Mucosa of descending colon (tissue), 3 donors: ENCODE results near the gene DUS4L. TPM values are rescaled to one million over a fixed set of nuclear protein-coding genes. Genes with fewer than 3 reads are reported as not detected.

Source experiments
- ATAC-seq: fragments of 200-7000 bp; cut with Tn5 transposase; one replicate; pipeline ENCODE4 v1.9.1; 2020; ENCODE audit warnings: mild to moderate bottlenecking, moderate library complexity
- DNase-seq, 3 donors: peaks; one replicate each; pipeline ENCODE4 v3.0.0-alpha.2; 2020
- H3K36me3 ChIP-seq: fragments of 200-600 bp; one replicate; pipeline ENCODE4 v1.8.0; 2021; ENCODE audit warnings: low read depth, mild to moderate bottlenecking
- H3K4me1 ChIP-seq: fragments of 200-600 bp; one replicate; pipeline ENCODE4 v1.8.0; 2021; ENCODE audit warnings: low read depth, mild to moderate bottlenecking
- H3K4me3 ChIP-seq: fragments of 200-600 bp; one replicate; pipeline ENCODE4 v1.8.0; 2021; ENCODE audit warnings: mild to moderate bottlenecking
- H3K9me3 ChIP-seq: fragments of 200-600 bp; one replicate; pipeline ENCODE4 v1.8.0; 2021; ENCODE audit warnings: mild to moderate bottlenecking
- CTCF ChIP-seq: fragments of 200-600 bp; IDR thresholded peaks from one replicate; pipeline ENCODE4 v1.8.0; 2022; ENCODE audit warnings: antibody characterized with exemption, mild to moderate bottlenecking
- intact Hi-C, 2 donors: fragments of 100-400 bp; cut with DNase I in 1 of 2; cut with micrococcal nuclease in 1 of 2; formaldehyde crosslinking; loops; one replicate each; pipeline versions ENCODE4 v1.11.0 to v1.11.1; 2022; cut with DNase I, micrococcal nuclease
- total RNA-seq, 3 donors: library from RNA; stranded (reverse); fragmentation: NEBNext Ultra II Directional in 2 of 3; extraction: Animal tissue kit (Norgen Biotek cat#: 25700) in 2 of 3; gene quantifications; one replicate each; pipeline versions ENCODE4 v1.2.1 to v1.2.4, GENCODE V29; 2021 to 2023
- donor health status: DM: no; HTN: no; CAD: no; lungs with moderate emphysema.
- donor health status: DM: no; HTN: no; CAD: no.
- donor health status: DM: no; HTN: yes; CAD: no.

The DUS4L gene
- total RNA-seq, 3 donors from 2014 or later, result 5.2 to 7.0 (median 7.0) TPM

GRCh38 chr7:107555893-107556292 is 7.9 kb upstream of the DUS4L start:
- Histone ChIP-seq H3K36me3 (no peaks in the 10 kb centered on the region), H3K4me3 (no peak overlapping the region), H3K4me1 (no peaks in the 10 kb centered on the region), H3K9me3 (no peaks in the 10 kb centered on the region)
- no peak for ATAC-seq
- intact Hi-C loops, result no loop called here
- TF ChIP-seq CTCF, result no peak
- no peak for DNase-seq

- ATAC-seq (no peak), DNase-seq (no peak)
- Histone ChIP-seq H3K9me3 (no peaks in the 10 kb centered on the region), H3K4me1 (peaks cover 24% of the 10 kb centered on the region), H3K4me3 (no peak overlapping the region), H3K36me3 (no peaks in the 10 kb centered on the region)
- TF ChIP-seq CTCF, result no peak
- intact Hi-C loops, result no loop called here
Measured at GRCh38 chr7:107559864-107560263, 3.9 kb upstream of the DUS4L start.

GRCh38 chr7:107560898-107561516 is 2.8 kb upstream of the DUS4L start:
- Histone ChIP-seq H3K9me3 (no peaks in the 10 kb centered on the region), H3K36me3 (no peaks in the 10 kb centered on the region), H3K4me3 (no peak overlapping the region), H3K4me1 (peaks cover 28% of the 10 kb centered on the region)
- DNase-seq (peak in 1 of 3 donors; percentile 26), ATAC-seq (no peak)
- intact Hi-C loops, result no loop called here
- no peak for TF ChIP-seq CTCF

- Histone ChIP-seq H3K4me3 (peak overlapping the region; percentile 84), H3K36me3 (no peaks in the 10 kb centered on the region), H3K9me3 (no peaks in the 10 kb centered on the region), H3K4me1 (peaks cover 28% of the 10 kb centered on the region)
- ATAC-seq (peak; percentile 69), DNase-seq (no peak)
- no peak for TF ChIP-seq CTCF
- intact Hi-C loops, result no loop called here
Measured at GRCh38 chr7:107563081-107563774, 543 bp upstream of the DUS4L start.

- DNase-seq (no peak), ATAC-seq (no peak)
- intact Hi-C loops, result no loop called here
- Histone ChIP-seq H3K36me3 (no peaks in the 10 kb centered on the region), H3K4me3 (peak overlapping the region; percentile 84), H3K4me1 (peaks cover 28% of the 10 kb centered on the region), H3K9me3 (no peaks in the 10 kb centered on the region)
- TF ChIP-seq CTCF, result no peak
Measured at GRCh38 chr7:107564553-107565298, 955 bp downstream of the DUS4L start.
